Adipose tissue (tissue), 3 donors: ENCODE data around the gene BCO1. TPM values are rescaled to one million over a fixed set of nuclear protein-coding genes. Genes with fewer than 3 reads are reported as not detected.

Experiments
- H3K27ac ChIP-seq: one replicate; pipeline ENCODE4 v1.5.1; 2013; ENCODE audit warnings: low read depth, low read length
- WGBS, 3 donors: extraction: QIAGEN DNeasy Blood & Tissue Kit; methylation state at CpG; one replicate each; pipeline ENCODE4 v1.1.7; 2013; 5-methylcytosine and 5-hydroxymethylcytosine counted together
- polyA plus RNA-seq, 3 donors: library from polyadenylated mRNA; stranded (reverse); fragments of 200-250 nt; gene quantifications; one replicate each; pipeline ENCODE4 v1.2.3, GENCODE V29; 2013
- donor health status: healthy with polysubstance abuse.
- donor health status: Bipolar disorder and iron deficiency.
- donor health status: healthy.

BCO1 gene
- polyA plus RNA-seq, 3 donors, result 0.06 TPM; not detected in 2

DNA sequence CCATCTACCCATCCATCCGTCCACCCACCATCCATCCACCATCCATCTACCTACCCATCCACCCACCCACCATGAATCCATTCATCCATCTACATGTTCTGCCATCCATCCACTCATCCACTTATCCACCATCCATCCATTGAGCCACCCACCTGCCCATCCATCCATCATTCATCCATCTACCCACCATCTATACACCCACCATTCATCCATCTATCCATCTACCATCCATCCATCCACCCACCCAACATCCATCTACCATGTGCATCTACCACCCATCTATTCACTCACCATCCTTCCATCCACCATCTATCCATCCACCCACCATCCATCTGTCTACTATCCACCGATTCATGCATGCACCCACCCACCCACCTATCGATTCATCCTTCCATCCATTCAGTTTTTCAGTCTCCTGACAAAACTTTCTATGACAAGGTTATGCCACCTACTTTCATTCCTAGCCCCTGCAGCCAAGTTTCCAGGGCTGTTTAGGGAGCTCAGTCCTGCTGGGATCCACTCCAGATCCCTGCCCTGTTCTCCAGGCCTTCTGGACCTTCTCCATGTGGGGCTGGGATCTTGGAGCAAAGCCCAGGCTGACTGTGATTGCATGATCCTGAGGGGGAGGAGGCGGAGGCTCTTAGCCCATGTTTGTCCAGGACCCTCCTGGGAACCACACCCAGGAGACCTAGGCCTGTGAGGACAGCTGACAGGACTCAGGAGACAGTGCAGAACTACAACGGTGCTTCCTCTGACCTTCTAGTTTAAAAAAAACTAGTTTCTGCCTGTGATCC is 27.4 kb downstream of the BCO1 start:
- no peak overlapping the region for H3K27ac ChIP-seq

DNA sequence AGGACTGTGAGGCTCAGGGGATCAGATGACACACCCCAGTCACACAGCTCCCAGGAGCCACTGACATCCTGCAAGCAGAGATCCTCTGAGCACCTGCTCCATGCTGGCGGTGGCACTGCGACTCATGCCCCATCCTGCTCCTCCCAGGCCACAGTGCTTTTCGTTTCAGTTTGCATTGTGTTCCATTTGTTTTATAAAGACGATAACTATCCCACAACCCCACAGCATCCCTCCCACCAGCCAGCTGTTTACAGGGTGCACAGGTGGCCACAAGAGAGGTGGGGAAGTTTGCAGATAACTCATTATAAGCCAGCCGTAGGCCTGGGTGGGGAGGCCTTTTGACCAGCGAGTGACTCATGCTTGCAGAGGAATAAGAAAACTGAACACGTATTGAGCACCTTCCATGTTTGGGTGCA is 28.2 kb downstream of the BCO1 start:
- H3K27ac ChIP-seq, result no peak overlapping the region
- WGBS, 3 donors, result 57 to 65% (median 64%) methylated on average over 7 of the region's 7 CpGs

More for the DNA sequence above, 27.4 kb downstream of the BCO1 start:
- WGBS, 3 donors, result 58 to 64% (median 62%) methylated on average over 5 of the region's 5 CpGs

DNA sequence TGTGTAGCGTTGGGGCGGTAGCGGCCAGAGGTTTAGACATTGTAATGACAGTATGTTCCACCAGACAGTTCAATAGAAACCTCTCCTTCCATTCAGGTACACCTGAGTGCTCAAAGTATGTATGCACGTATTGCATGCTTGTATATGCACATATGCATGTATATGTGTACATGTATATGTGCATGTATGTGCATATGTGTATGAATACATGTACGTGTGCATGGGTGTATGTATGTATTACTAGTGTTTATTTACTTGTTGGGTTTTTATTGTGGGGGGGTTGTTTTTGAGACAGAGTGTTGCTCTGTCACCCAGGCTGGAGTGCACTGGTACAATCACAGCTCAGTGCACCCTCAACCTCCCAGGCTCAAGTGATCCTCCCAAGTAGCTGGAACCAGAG is 30.0 kb downstream of the BCO1 start:
- 92 to 97% (median 94%) methylated on average over 5 of the region's 5 CpGs for WGBS, 3 donors
- no peak overlapping the region for H3K27ac ChIP-seq

DNA sequence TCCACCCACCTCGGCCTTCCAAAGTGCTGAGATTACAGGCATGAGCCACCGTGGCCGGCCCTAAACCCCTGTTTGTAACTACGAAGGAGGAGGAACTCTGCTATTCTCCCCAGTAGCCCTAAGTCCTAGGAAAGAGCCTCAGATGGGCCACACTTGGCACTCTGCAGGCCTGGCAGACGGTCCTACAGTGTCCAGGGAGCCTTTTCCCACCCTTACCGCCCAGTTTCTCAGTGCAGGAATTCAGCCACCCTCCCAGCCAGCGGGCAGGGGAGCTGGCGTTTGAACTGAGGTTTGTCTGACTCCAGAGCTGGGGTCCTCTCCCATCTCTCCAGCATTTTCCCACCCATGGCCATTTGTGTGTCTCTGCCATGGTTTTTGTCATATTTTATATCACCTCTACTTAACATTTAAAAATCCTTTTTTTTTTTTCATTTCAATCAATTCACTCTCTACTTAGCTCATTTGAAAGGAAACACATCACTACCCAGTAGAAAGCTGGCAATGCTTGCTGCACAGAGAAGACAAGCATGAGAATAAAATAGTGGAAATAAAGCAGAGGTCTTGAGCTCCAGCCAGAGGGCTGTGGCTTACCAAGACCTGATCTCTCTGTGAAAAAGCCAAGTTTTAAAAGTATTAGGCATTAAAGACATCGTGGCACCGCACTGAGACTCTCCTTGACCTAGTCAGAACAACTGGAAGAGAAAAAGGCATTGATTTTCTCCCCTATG is 34.9 kb downstream of the BCO1 start:
- no peak overlapping the region for H3K27ac ChIP-seq

DNA sequence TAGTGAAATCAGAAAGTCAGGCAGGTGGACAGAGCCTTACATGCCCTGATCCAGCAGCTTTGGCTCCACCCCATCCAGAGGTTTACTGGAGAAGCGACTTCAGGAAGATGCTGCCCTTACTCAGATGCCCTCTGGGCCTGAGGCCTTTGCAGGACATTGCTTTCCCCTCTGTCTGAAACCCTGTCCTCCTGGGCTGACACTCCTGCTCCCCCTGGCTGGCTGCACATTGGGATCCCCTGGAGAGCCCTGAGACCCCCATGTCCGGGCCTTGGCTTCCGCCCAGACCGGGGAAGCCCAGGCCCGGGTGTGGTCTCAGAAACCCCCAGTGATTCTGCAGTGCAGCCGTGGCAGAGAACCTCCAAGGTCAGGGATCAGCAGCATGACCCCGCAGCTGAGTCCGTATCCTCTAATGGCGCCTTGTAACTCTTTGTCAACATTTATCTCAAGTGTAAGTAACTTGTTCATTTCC is 36.6 kb downstream of the BCO1 start:
- WGBS, 3 donors, result 73 to 83% (median 77%) methylated on average over 9 of the region's 9 CpGs
- no peak overlapping the region for H3K27ac ChIP-seq

More for the DNA sequence above, 34.9 kb downstream of the BCO1 start:
- WGBS, 3 donors, result 47 to 73% (median 67%) methylated on average over 10 of the region's 10 CpGs

DNA sequence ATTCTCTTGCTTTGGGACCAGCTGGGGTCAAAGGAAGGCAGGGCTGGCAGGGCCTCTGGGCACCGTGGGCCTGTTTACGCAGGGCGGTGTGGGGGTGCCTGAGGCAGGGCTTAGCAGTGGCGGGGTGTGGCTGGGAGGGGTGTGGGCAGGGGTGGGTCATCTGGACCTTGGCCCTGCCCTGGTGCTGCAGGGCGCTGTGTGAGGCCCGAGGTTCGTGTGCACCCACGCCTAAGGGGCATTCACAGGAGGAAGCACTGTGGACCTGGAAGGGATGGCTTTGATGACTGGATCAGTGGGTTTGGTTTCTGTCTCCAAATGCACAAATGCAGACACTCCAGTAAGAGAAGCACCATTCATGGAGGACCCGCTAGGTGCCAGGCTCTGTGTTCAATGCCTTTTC is 37.3 kb downstream of the BCO1 start:
- no peak overlapping the region for H3K27ac ChIP-seq
- WGBS, 3 donors, result 87 to 93% (median 92%) methylated on average over 9 of the region's 9 CpGs

DNA sequence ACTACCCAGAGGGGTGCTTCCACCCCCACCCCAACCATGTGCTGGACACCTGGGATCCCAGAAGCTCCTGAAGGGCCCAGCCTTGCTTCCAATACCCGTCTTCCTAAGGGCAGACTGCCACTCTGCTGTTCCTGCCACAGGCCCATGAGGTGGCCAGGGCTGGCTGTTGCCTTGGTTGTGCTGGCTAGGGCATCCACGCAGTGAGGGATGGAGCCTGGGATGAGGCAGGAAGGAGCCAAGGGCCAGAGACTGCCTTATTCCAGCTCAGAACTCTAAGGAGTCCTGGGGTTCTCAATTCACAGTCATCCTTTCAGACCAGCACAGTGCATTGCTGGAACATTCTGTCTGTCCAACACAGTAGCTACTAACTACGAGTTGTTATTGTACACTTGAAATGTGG is 37.8 kb downstream of the BCO1 start:
- H3K27ac ChIP-seq, result no peak overlapping the region
- 91 to 96% (median 92%) methylated on average over 3 of the region's 3 CpGs for WGBS, 3 donors

DNA sequence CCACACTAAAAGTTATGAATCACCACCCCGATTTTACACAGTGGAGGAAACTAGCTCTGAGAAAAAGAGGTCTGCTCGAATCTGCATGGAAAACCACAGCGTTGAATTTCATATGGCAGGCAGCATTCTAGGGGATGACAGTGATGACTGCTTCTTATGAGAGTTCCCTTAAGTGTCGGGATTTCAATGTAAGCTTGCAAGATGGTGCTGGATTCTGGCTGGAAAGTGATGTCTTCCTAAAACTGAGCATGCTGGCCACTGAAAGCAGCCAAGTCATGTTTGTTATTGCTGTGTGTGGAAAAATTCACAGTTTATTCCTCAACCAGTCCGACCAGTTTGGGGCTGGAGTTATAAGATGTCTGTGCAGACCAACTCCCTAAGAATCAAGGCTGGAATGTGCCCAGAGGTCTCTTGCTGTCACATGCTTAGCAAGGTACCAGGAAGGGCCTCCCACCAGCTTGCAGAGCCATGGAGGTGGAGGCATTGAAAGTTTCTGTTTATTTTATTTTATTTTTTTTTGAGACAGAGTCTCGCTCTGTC is 39.1 kb downstream of the BCO1 start:
- H3K27ac ChIP-seq, result no peak overlapping the region
- WGBS, 3 donors, result 73 to 86% (median 80%) methylated on average over 6 of the region's 6 CpGs

DNA sequence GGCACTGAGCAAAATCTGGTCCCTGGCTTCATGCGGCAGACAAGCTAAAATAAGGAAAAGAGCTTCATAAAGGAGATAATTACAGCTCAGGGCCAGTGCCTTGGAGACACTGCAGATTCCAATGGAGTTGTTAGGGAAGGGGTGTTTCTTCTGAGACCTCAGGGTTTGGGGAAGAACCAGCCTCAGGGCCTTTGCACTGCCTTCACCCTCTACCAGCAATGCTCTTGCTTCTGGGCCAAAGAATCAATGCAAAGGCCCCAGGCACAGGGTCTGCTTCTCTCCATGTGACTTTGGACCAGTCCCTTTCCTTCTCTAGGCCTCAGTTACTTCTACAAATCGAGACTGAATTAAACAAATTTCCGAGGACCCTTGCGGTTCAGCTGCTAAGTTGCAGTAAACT is 40.0 kb downstream of the BCO1 start:
- WGBS, 3 donors, result 88 to 98% (median 96%) methylated on average over 4 of the region's 4 CpGs
- no peak overlapping the region for H3K27ac ChIP-seq

DNA sequence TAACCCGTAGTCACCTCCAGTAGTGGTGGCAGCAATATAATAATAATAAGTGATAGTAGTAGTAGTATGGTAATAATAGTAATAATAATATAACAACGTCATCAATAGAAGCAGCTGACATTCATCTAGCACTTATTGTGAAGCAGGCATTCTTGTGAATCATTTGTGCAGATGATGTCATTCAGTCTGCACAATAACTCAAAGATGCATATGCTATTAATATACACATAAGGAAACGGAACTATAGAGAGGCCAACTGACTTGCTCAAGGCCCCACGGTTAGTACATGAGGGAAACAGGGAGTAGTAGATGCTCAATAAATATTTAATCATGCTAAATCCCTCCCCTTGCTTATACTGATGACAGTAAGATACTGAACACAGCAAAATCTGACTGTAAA is 40.9 kb downstream of the BCO1 start:
- H3K27ac ChIP-seq, result no peak overlapping the region
- 53 to 59% (median 55%) methylated on average over 4 of the region's 4 CpGs for WGBS, 3 donors

DNA sequence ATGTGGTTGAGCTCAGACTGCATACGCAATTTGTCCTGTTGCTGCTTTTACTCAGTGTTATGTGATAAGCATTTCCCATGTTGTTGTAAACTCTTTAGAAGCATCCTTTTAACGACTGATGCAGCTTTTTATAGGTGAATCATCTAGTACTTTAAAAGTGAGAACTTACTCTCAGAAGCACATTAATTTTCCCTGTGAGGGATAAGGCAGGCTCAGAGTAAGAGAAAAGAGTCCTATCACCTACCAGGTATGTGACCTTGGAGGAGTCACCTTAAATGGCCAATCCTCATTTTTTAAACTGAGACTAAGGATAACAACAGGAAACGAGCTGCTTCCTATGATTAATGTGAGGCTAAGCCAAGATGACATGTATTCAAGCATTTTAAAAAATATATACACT is 41.9 kb downstream of the BCO1 start:
- WGBS, 3 donors, result 29 to 46% (median 39%) methylated on average over 3 of the region's 3 CpGs
- H3K27ac ChIP-seq, result no peak overlapping the region

DNA sequence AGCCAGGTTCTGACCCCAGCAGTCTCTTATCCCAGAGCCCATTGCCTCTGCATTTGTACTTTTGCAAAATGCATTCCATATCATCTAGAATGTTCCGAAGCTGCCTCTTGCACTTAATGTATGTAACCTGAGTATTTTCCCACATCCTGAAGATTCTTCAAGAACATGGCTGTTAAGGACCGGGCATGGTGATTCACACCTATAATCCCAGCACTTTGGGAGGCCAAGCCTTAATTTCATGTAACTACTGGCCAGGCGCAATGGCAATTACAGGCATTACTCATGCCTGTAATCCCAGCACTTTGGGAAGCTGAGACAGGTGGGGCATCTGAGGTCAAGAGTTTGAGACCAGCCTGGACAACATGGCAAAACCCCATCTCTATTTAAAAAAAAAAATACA is 44.6 kb downstream of the BCO1 start:
- H3K27ac ChIP-seq, result no peak overlapping the region
- WGBS, 3 donors, result 91 to 98% (median 94%) methylated on average over 3 of the region's 3 CpGs

DNA sequence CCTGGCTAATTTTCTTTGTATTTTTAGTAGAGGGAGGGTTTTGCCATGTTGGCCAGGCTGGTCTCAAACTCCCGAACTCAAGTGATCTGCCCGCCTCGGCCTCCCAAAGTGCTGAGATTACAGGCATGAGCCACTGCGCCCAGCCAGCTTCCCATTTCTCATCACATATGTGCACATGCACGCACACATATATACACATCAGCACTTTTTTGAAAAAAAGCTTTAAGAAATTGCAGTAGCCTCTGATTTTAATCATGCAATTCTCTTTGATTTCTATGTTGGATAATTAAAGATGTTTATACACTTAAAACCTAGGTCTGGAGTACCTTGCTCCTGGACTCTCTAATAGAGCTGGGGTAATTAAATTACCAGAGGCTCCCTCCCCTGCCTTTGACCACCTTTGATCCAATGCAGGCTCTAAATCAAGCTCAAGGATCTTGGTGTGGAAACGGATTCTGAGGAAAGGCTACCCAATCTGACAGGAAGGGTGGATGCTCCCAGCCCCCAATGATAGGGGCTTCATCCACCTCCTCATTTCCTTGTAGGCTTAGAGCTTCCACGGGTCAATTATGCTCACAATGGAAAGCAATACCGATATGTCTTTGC is 46.6 kb downstream of the BCO1 start:
- H3K27ac ChIP-seq, result no peak overlapping the region
- WGBS, 3 donors, result 76 to 78% (median 77%) methylated on average over 8 of the region's 8 CpGs

DNA sequence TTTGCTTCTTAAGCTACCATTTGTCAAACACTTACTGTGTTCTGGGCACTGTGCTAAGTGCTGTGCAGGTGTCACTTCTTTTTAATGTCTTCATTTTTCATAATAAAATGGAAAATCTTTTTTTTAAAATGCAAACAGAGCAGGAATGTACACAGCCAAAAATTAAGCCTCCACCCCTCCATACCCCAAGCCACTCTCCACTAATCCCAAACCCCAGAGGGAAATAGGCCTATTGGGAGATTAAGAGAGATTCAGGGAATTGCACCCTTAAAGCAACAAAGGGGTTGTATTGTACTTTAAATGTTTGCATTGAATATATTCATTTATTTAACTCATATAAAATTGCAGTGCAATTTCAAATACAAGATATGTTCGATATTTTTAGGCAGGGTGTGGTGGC is 47.7 kb downstream of the BCO1 start:
- no peak overlapping the region for H3K27ac ChIP-seq
- WGBS, 3 donors, result 94 to 97% (median 97%) methylated on average over 1 of the region's 1 CpG

DNA sequence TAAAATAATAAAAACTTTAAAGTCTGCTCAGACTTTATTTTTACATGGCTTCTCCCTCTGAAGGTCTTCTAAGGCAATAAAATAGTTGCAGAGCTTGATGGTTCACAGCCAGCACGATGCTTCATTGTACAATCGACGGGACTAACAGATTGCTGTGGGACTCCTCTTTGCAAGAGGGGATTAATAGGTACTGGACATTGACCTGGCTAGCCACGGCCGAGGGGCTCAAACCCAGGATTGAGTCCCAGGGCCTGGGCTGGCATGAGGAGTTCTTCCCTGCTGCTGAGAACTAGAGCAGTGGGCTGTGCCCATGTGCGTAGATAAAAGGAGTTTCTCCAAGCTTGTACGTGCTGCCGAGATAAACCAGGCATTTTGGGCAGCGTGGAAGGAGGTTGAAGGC is 52.6 kb downstream of the BCO1 start:
- no peak overlapping the region for H3K27ac ChIP-seq
- WGBS, 3 donors, result 85 to 92% (median 89%) methylated on average over 9 of the region's 9 CpGs

DNA sequence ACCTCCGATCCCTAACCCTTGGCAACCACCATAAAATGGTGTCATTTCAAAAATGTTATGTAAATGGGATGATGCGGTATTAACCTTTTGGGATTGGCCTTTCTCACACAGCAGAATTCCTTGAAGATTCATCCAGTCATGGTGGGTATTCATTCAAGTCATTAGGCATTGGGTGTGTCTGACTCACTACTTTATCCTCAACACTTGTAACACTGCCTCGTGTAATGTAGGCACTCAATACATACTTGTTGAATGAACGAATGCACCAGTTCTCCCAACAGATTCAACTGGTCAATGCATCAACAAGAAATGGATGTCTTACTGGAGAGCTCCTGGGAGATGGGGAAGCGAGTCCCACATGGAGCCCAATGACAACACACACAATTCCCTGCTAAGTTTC is 54.4 kb downstream of the BCO1 start:
- H3K27ac ChIP-seq, result no peak overlapping the region
- 86 to 92% (median 91%) methylated on average over 5 of the region's 5 CpGs for WGBS, 3 donors

DNA sequence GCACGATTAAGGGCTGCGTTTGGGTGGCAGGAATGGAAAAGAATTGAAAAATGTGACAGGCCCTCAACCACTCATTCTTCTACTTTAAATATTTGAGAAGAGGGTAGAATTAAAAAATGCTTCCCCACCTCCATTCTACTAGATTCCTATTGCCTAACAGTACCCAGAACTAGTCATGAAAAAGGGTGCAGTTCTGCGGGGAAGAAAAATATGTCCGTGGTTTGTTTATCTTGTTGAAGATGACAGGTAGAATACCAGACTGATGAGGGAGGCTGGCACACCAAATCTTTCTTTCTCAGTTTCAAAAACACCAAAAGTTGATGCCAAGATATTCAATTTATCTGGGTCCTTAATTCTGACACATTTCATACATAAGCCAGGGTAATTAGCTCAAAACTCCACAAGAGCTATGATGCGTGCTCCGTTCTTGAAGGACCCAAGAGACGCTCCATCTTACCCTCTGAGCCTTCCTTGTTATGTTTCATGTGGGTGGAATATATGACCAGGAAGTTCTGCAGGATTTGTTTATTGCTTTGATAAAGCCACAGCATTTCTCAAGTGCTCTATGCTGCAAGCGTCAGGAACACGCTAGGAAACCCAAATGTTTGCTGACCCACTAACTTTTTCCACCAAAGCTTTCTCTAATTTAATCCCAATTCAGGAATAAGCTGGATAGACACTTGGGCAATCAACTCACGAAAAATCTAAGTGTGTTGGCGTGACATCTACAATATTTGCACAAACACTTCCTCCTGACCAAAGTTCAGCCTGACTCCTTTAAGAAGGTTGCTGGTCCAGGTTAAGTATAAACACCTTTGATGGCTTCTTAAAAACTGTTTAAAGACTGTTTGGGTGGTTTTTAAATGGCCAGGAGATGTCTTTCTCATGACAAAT is 55.7 kb downstream of the BCO1 start:
- no peak overlapping the region for H3K27ac ChIP-seq
- WGBS, 3 donors, result 58 to 65% (median 59%) methylated on average over 11 of the region's 11 CpGs

DNA sequence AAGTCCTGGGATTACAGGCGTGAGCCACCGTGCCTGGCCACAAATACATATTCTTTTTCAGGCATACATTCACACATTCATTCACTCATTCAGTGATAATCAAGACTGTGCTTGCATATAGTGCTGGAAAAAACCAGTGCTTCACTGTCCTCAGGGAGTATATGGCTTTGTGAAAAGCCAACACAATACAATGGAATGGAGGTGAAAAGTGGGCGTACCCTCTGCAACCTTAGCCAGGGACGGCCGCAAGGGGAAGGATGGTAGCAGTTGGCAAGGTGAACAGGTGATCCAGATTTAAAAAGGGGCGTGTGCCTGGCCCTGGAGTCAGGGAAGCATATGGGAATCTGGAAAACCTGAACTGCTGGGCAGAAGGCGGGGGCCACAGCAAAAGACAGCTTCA is 58.1 kb downstream of the BCO1 start:
- H3K27ac ChIP-seq, result no peak overlapping the region
- 77 to 87% (median 82%) methylated on average over 7 of the region's 7 CpGs for WGBS, 3 donors
